Esophagus muscularis mucosa (tissue), 3 donors: ENCODE results near the gene FMOD.

Experiments used
- CTCF ChIP-seq, 3 experiments: fragments of 200-600 bp in 2 of 3; fragments of 450-650 bp in 1 of 3; sonication (generic) in 2 of 3; IDR thresholded peaks; one replicate each; pipeline ENCODE4 v1.5.1; 2017 to 2019; ENCODE audit warnings: antibody characterized with exemption in 3 of 3, mild to moderate bottlenecking in 2 of 3, moderate library complexity in 1 of 3
- POLR2A ChIP-seq: fragments of 450-650 bp; IDR thresholded peaks from one replicate; pipeline ENCODE4 v1.6.1; 2017; ENCODE audit warnings: antibody characterized with exemption, moderate library complexity, mild to moderate bottlenecking, low read depth
- POLR2AphosphoS5 ChIP-seq, 2 donors: sonication (generic); formaldehyde crosslinking; IDR thresholded peaks; one replicate each; pipeline ENCODE4 v1.6.1; 2017; ENCODE audit warnings: antibody characterized with exemption in 2 of 2

- TF ChIP-seq POLR2AphosphoS5 (IDR thresholded peaks at IDR 0.05), result peak in 1 of 2 donors; percentile 82
- TF ChIP-seq CTCF (IDR thresholded peaks at IDR 0.05), result no peak
- no peak for TF ChIP-seq POLR2A
Observed at GRCh38 chr1:203311368-203312301, 39.3 kb downstream of the FMOD start.
